HG03469 (cell line): Measurements from ENCODE around the gene NT5M.
"Not testable (repeated sequence)": the region's sequence is repeated elsewhere in the genome, so short reads cannot be mapped to it uniquely, and the experiment has no call there.

Source experiments
- ATAC-seq: cut with Tn5 transposase; IDR thresholded peaks from one replicate; pipeline ENCODE4 v1.9.1; 2021; ENCODE audit warnings: mild to moderate bottlenecking, moderate library complexity, moderate number of reproducible peaks; ENCODE audit not compliant: unreplicated experiment

The NT5M gene

GRCh38 chr17:17303010-17303846, at the start of gene NT5M:
TSS of gene NT5M (plus strand) at chr17:17303373. CDS start at chr17:17303551, 178 bp downstream.
- no peak for ATAC-seq

- ATAC-seq, result no peak
Observed at GRCh38 chr17:17253406-17253805, 49.8 kb upstream of the NT5M start.

- ATAC-seq, result no peak
Observed at GRCh38 chr17:17254036-17254435, 49.1 kb upstream of the NT5M start.

DNA sequence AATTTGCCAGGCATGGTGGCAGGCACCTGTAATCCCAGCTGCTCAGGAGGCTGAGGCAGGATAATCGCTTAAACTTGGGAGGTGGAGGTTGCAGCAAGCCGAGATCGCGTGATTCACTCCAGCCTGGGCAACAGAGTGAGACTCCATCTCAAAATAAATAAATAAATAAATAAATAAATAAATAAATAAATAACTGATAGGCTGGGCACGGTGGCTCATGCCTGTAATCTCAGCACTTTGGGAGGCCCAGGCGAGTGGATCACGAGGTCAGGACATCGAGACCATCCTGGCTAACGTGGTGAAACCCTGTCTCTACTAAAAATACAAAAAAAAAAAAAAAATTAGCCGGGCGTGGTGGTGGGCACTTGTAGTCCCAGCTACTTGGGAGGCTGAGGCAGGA, 47.5 kb upstream of the NT5M start:
- not testable (repeated sequence) for ATAC-seq

GRCh38 chr17:17256316-17256715, 46.9 kb upstream of the NT5M start:
- no peak for ATAC-seq

DNA sequence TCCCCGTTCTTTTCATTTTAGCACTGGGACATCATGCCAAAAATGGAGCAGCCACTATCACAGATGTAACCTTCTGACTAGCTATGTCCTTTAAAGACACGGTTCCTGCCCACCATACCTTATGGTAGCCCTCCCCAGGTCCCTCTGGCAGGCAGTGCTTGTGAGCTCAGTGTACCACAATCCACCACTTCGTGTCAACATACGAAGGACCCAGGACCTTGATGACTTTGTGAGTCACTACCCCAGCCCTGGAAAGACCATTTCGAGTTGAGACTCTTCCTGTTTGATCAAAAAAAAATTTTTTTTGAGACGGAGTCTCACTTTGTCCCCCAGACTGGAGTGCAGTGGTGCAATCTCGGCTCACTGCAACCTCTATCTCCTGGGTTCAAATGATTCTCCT, 45.2 kb upstream of the NT5M start:
- no peak for ATAC-seq

DNA sequence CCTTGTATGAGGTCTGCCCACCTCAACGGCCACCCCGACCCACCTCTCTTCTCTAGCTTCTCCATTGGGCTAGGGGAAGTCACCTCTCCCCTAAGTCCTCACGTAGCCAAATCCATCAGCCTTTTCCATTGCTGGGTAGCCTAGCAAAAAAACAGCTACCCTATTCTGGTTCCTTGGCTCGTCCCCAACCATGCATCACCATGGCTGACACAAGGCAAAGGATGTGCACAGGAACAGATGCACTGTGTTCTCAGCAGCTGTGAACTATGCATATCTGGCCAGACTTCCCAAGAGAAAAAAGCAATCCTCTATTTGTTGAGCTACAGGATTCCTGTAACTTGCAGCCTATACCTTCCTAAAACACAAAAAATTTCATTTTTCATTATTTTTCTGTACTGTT, 44.2 kb upstream of the NT5M start:
- no peak for ATAC-seq

DNA sequence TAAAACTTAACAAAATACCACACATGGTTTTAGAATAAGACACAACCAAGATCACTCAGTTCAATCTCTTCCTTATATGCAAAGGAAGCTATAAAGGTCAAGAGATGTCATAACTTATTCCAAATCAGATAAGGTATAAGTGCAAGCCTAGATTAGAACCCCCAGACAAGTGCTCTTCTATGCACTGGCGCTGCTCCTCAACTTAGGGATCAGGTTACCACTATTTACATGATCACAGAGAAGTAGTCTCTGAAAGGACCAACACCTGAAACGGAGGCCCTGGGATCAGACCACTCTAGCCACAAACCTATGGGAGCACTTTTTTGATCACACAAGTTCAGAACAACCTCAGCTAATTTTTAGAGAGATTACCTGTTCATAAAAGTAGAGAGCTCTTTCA, 38.7 kb upstream of the NT5M start:
- no peak for ATAC-seq

GRCh38 chr17:17269926-17270773, 33.0 kb upstream of the NT5M start:
- no peak for ATAC-seq

- ATAC-seq, result no peak
Observed at GRCh38 chr17:17275971-17276370, 27.2 kb upstream of the NT5M start.

DNA sequence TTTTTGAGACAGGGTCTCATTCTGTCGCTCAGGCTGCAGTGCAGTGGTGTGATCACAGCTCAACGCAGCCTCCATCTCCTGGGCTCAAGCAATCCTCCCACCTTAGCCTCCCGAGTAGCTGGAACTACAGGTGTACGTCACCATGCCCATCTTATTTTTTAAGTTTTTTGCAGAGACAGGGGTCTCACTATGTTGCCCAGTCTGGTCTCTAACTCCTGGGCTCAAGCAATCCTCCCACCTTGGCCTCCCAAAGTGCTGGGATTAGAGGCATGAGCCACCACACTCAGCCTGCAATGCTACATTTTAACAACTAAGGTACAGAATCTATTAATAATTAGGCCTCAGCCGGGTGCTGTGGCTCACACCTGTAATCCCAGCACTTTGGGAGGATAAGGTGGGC, 25.7 kb upstream of the NT5M start:
- not testable (repeated sequence) for ATAC-seq

DNA sequence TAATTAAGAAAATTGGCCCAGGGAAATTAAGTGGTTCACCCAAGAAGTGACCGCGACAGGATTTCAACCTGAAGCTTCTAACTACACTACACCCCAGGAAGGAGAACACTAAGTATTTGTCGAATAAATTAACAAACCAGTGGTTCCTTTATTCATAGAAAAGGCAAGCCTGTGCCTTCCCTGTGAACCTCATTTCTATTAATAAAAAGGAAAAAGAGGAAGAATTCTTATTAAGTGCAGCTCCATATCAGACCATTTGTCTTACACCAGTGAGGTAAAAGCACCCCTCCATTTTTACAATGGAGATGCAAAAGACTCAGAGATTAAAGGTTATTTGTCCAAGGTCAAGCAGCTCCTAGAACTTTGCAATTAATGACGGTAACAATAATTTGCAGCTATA, 23.9 kb upstream of the NT5M start:
- ATAC-seq, result no peak

DNA sequence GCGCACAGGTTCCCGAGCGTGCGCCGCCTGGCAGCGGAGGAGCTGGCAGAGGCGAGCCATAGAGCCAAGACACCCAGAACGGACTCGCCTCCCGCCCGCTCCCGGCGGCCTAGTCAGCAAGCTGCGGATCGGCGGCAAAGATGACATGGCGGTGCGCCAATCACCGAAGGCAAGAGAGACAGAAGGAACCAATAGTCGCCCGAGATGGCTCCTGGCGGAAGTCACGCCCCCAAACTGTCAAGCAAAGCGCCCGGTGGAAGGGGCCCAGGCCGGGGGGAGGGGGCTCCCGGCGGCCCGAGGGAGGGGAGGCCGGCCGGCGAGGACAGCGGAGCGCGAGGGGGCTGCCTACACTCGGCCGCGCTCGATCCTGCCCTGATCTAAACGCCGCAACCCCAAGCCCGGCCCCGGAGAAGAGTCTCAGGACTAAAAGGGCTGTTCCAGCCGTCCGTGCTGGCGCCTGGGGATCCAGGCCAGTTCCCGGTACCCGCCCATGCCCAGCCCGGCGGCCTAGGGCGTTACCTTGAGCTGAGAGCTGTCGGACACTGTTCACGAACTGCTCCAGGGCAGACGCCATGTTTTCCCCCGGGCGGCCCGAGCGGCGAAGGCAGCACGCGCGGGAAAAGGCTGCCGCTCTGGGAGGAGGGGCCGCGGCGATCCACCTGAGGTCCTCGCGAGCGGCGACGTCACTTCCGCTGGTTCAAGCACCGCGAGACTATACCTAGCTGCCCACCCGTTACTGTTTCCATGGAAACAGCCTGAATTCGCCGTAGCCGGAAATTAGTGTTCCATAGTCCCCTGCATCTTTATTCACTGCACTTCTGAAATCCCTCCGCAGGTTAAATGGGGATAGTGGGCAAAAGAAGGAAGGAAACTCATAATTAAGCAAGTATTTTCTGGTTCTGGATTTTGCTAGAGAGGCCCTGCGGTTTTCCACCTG, 22.3 kb upstream of the NT5M start, which contains the start of gene COPS3:
Gene COPS3 (minus strand): TSS at position 634 of the 937 bp plus-strand sequence. CDS start 60 bp downstream, at position 574.
- ATAC-seq, result peak; percentile 76

DNA sequence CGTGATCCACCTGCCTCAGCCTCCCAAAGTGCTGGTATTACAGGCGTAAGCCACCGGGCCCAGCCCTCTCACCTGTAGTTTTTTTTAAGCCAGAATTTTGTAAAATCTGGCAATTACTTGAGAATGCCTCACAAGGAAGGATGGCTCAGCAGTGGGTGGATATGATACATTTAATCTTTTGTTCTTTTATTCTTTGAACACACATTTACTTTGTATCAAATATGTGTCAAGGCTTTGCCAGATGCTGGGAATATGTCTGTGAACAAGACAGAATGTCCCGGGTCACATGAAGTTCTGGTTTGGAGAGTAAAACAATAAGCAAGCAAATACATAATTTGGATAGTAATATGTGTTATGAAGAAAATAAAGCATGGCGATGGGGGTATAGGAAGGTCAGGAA, 17.2 kb upstream of the NT5M start:
- ATAC-seq, result no peak

- ATAC-seq, result no peak
Observed at GRCh38 chr17:17289086-17289485, 14.1 kb upstream of the NT5M start.

DNA sequence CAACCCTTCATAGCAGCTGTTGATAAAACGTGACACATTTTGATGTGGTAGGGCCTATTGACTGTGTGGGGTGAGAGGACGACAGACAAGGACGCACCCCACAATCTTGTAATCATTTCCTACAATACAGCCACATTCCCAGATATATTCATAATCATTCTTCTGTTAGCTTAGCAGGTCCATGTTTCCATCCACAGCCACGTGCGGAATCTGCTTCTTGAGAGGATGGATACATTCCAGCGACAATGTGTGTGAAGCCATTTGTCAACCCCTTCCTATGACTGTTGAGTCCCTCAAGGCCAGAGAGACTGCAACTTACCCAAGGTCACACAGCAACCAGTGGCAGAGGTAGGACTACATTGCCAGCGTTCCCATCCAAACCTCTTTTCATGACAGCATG, 13.5 kb upstream of the NT5M start:
- no peak for ATAC-seq

- no peak for ATAC-seq
Observed at GRCh38 chr17:17295141-17295540, 8.0 kb upstream of the NT5M start.

GRCh38 chr17:17297217-17297616, 6.0 kb upstream of the NT5M start:
- no peak for ATAC-seq

- ATAC-seq, result no peak
Observed at GRCh38 chr17:17298108-17298507, 5.1 kb upstream of the NT5M start.

- ATAC-seq, result no peak
Observed at GRCh38 chr17:17300624-17301568, 2.3 kb upstream of the NT5M start.
